ENCODE measurements around the gene FSD2.
"Not testable (repeated sequence)": the region's sequence is repeated elsewhere in the genome, so short reads cannot be mapped to it uniquely, and the experiment has no call there.

FSD2 gene

GRCh38 chr15:82821396-82821795 is 15.5 kb upstream of the FSD2 start:
- H3K36me3 ChIP-seq (ENCODE audit: insufficient read depth, low read length) = peaks cover 49% of the 10 kb centered on the region
- H2AFZ ChIP-seq (ENCODE audit: low read depth, low read length); H3K4me3 ChIP-seq (ENCODE audit: low read length); H3K27me3 ChIP-seq (ENCODE audit: insufficient read depth, low read length); H3K4me1 ChIP-seq (ENCODE audit: insufficient read depth, low read length); H3K9me3 ChIP-seq (ENCODE audit: low read length): not testable (repeated sequence)

GRCh38 chr15:82820128-82820527 is 14.3 kb upstream of the FSD2 start:
- H3K4me3 ChIP-seq (ENCODE audit: low read length) = no peak overlapping the region
- H3K9me3 ChIP-seq (ENCODE audit: low read length) = peaks cover 3% of the 10 kb centered on the region
- H3K36me3 ChIP-seq (ENCODE audit: insufficient read depth, low read length) = peaks cover 49% of the 10 kb centered on the region
- no peaks in the 10 kb centered on the region for H3K4me1 ChIP-seq (ENCODE audit: insufficient read depth, low read length)
- no peaks in the 10 kb centered on the region for H3K27me3 ChIP-seq (ENCODE audit: insufficient read depth, low read length)
- H2AFZ ChIP-seq (ENCODE audit: low read depth, low read length) = no peak overlapping the region

- Histone ChIP-seq H2AFZ (ENCODE audit: low read depth, low read length) (no peak overlapping the region), H3K36me3 (ENCODE audit: insufficient read depth, low read length) (peaks cover 30% of the 10 kb centered on the region), H3K4me1 (ENCODE audit: insufficient read depth, low read length) (peaks cover 12% of the 10 kb centered on the region), H3K27me3 (ENCODE audit: insufficient read depth, low read length) (no peaks in the 10 kb centered on the region), H3K9me3 (ENCODE audit: low read length) (no peaks in the 10 kb centered on the region), H3K4me3 (ENCODE audit: low read length) (no peak overlapping the region)
Observed at GRCh38 chr15:82812994-82813393, 7.1 kb upstream of the FSD2 start.

- Histone ChIP-seq H2AFZ (ENCODE audit: low read depth, low read length) (peak overlapping the region; percentile 27), H3K27me3 (ENCODE audit: insufficient read depth, low read length) (no peaks in the 10 kb centered on the region), H3K36me3 (ENCODE audit: insufficient read depth, low read length) (peaks cover 19% of the 10 kb centered on the region), H3K9me3 (ENCODE audit: low read length) (no peaks in the 10 kb centered on the region), H3K4me1 (ENCODE audit: insufficient read depth, low read length) (peaks cover 12% of the 10 kb centered on the region), H3K4me3 (ENCODE audit: low read length) (peak overlapping the region; percentile 59)
Observed at GRCh38 chr15:82810890-82811426, 5.1 kb upstream of the FSD2 start.

- Histone ChIP-seq H3K4me3 (ENCODE audit: low read length) (peak overlapping the region; percentile 59), H3K4me1 (ENCODE audit: insufficient read depth, low read length) (peaks cover 12% of the 10 kb centered on the region), H3K36me3 (ENCODE audit: insufficient read depth, low read length) (peaks cover 13% of the 10 kb centered on the region), H3K27me3 (ENCODE audit: insufficient read depth, low read length) (no peaks in the 10 kb centered on the region), H3K9me3 (ENCODE audit: low read length) (no peaks in the 10 kb centered on the region), H2AFZ (ENCODE audit: low read depth, low read length) (peak overlapping the region; percentile 76)
Observed at GRCh38 chr15:82810061-82810889, 4.4 kb upstream of the FSD2 start.

GRCh38 chr15:82809308-82810060 is 3.6 kb upstream of the FSD2 start, which contains the start of gene WHAMM:
Gene WHAMM, plus strand, starts transcription at chr15:82809628. Its CDS starts 99 bp downstream, at chr15:82809727.
- peak within 1 kb of the TSS; percentile 59 for H3K4me3 ChIP-seq (ENCODE audit: low read length)
- H3K4me1 ChIP-seq (ENCODE audit: insufficient read depth, low read length) = peaks cover 12% of the 10 kb centered on the region
- no peaks in the 10 kb centered on the region for H3K9me3 ChIP-seq (ENCODE audit: low read length)
- peaks cover 10% of the 10 kb centered on the region for H3K36me3 ChIP-seq (ENCODE audit: insufficient read depth, low read length)
- H3K27me3 ChIP-seq (ENCODE audit: insufficient read depth, low read length) = no peaks in the 10 kb centered on the region
- H2AFZ ChIP-seq (ENCODE audit: low read depth, low read length) = peak within 1 kb of the TSS; percentile 76

- Histone ChIP-seq H3K9me3 (ENCODE audit: low read length) (no peaks in the 10 kb centered on the region), H3K27me3 (ENCODE audit: insufficient read depth, low read length) (no peaks in the 10 kb centered on the region), H2AFZ (ENCODE audit: low read depth, low read length) (peak overlapping the region; percentile 76), H3K4me1 (ENCODE audit: insufficient read depth, low read length) (peaks cover 12% of the 10 kb centered on the region), H3K4me3 (ENCODE audit: low read length) (peak overlapping the region; percentile 59), H3K36me3 (ENCODE audit: insufficient read depth, low read length) (peaks cover 5% of the 10 kb centered on the region)
Observed at GRCh38 chr15:82808634-82809041, 2.8 kb upstream of the FSD2 start.

- H3K36me3 ChIP-seq (ENCODE audit: insufficient read depth, low read length) = peaks cover 4% of the 10 kb centered on the region
- H3K4me3 ChIP-seq (ENCODE audit: low read length) = no peak overlapping the region
- peaks cover 12% of the 10 kb centered on the region for H3K4me1 ChIP-seq (ENCODE audit: insufficient read depth, low read length)
- no peaks in the 10 kb centered on the region for H3K9me3 ChIP-seq (ENCODE audit: low read length)
- peak overlapping the region; percentile 76 for H2AFZ ChIP-seq (ENCODE audit: low read depth, low read length)
- H3K27me3 ChIP-seq (ENCODE audit: insufficient read depth, low read length) = no peaks in the 10 kb centered on the region
Observed at GRCh38 chr15:82807920-82808633, 2.2 kb upstream of the FSD2 start.

- Histone ChIP-seq H2AFZ (ENCODE audit: low read depth, low read length) (no peak overlapping the region), H3K4me1 (ENCODE audit: insufficient read depth, low read length) (no peaks in the 10 kb centered on the region), H3K27me3 (ENCODE audit: insufficient read depth, low read length) (no peaks in the 10 kb centered on the region), H3K4me3 (ENCODE audit: low read length) (no peak overlapping the region), H3K9me3 (ENCODE audit: low read length) (no peaks in the 10 kb centered on the region), H3K36me3 (ENCODE audit: insufficient read depth, low read length) (no peaks in the 10 kb centered on the region)
Observed at GRCh38 chr15:82804575-82804949, 1.3 kb downstream of the FSD2 start.

GRCh38 chr15:82803793-82804574 is 1.9 kb downstream of the FSD2 start:
- H2AFZ ChIP-seq (ENCODE audit: low read depth, low read length) = no peak overlapping the region
- no peaks in the 10 kb centered on the region for H3K9me3 ChIP-seq (ENCODE audit: low read length)
- no peaks in the 10 kb centered on the region for H3K27me3 ChIP-seq (ENCODE audit: insufficient read depth, low read length)
- no peaks in the 10 kb centered on the region for H3K4me1 ChIP-seq (ENCODE audit: insufficient read depth, low read length)
- no peak overlapping the region for H3K4me3 ChIP-seq (ENCODE audit: low read length)
- no peaks in the 10 kb centered on the region for H3K36me3 ChIP-seq (ENCODE audit: insufficient read depth, low read length)

GRCh38 chr15:82802497-82802896 is 3.4 kb downstream of the FSD2 start:
- no peaks in the 10 kb centered on the region for H3K36me3 ChIP-seq (ENCODE audit: insufficient read depth, low read length)
- H3K4me1 ChIP-seq (ENCODE audit: insufficient read depth, low read length) = no peaks in the 10 kb centered on the region
- no peak overlapping the region for H2AFZ ChIP-seq (ENCODE audit: low read depth, low read length)
- H3K4me3 ChIP-seq (ENCODE audit: low read length) = no peak overlapping the region
- no peaks in the 10 kb centered on the region for H3K27me3 ChIP-seq (ENCODE audit: insufficient read depth, low read length)
- no peaks in the 10 kb centered on the region for H3K9me3 ChIP-seq (ENCODE audit: low read length)

- H2AFZ ChIP-seq (ENCODE audit: low read depth, low read length) = no peak overlapping the region
- no peak overlapping the region for H3K4me3 ChIP-seq (ENCODE audit: low read length)
- no peaks in the 10 kb centered on the region for H3K4me1 ChIP-seq (ENCODE audit: insufficient read depth, low read length)
- no peaks in the 10 kb centered on the region for H3K9me3 ChIP-seq (ENCODE audit: low read length)
- no peaks in the 10 kb centered on the region for H3K36me3 ChIP-seq (ENCODE audit: insufficient read depth, low read length)
- H3K27me3 ChIP-seq (ENCODE audit: insufficient read depth, low read length) = no peaks in the 10 kb centered on the region
Observed at GRCh38 chr15:82799183-82799841, 6.6 kb downstream of the FSD2 start.

Measured in neuron (in vitro differentiated cells).